Measurements from ENCODE around the gene TPPP2.

Gene TPPP2

DNA sequence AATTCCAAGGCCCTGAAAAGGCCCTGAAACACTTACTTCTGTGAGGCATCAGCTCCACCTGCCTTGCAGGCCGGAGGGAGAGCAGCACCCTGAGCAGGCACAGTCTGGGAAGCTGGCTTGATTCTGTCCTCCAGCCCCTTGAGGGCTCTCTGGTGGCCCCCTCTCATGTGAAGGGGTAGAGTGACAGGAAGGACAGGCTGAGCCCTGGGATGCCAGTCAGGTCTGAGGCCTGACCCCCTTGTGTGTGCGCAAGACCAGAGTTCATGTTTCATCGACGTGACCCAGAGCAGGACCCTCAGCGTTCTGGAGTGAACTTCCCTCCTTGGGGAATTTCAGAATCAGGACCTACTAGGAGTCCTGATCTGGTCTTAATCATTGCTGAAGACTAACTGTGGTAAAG is 28.9 kb downstream of the TPPP2 start:
- no peak overlapping the region for H3K4me3 ChIP-seq (ENCODE audit: low read length)
- no peak for DNase-seq (ENCODE audit: low read depth)
- TF ChIP-seq, protein P1, sequence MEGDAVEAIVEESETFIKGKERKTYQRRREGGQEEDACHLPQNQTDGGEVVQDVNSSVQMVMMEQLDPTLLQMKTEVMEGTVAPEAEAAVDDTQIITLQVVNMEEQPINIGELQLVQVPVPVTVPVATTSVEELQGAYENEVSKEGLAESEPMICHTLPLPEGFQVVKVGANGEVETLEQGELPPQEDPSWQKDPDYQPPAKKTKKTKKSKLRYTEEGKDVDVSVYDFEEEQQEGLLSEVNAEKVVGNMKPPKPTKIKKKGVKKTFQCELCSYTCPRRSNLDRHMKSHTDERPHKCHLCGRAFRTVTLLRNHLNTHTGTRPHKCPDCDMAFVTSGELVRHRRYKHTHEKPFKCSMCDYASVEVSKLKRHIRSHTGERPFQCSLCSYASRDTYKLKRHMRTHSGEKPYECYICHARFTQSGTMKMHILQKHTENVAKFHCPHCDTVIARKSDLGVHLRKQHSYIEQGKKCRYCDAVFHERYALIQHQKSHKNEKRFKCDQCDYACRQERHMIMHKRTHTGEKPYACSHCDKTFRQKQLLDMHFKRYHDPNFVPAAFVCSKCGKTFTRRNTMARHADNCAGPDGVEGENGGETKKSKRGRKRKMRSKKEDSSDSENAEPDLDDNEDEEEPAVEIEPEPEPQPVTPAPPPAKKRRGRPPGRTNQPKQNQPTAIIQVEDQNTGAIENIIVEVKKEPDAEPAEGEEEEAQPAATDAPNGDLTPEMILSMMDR (conservative IDR thresholded peaks at IDR 0.05; ENCODE audit: low read length) = no peak

DNA sequence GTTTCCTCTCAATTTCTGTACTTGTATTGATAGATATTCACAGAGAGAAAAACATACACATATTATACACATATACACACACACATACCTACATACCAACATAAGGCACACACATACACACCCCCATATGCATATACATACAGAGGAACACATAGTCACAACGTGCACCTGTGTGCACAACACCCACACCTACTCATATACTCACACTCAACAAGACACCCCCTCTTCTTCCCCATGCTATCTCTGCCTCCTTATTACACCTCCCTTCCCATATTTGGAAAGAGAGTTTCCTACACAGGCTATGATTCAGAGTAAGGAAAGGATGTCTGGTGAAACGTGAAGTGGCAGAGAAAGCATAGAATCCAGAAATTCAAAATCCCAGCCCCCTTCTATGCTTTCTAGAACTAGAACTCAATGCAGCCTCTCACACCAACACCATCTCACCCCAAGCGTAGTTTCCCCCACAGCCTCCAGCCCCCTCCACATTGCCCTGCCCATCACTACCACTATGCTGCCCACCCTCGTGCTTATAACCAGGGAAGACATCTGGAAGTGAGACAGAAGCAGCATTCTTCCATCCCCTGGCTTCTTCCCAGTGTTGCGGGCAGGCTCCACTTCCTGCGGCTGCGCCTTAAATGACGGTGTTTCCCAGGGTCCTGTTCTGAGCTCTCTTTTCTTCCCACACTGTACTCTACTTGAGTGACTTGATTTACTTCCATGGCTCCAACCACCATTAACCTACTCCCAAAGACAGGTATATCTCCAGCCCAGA is 30.0 kb downstream of the TPPP2 start:
- H3K4me3 ChIP-seq (ENCODE audit: low read length) = no peak overlapping the region
- TF ChIP-seq, protein P1 (conservative IDR thresholded peaks at IDR 0.05; ENCODE audit: low read length) = no peak
- DNase-seq (ENCODE audit: low read depth) = peak; percentile 81

DNA sequence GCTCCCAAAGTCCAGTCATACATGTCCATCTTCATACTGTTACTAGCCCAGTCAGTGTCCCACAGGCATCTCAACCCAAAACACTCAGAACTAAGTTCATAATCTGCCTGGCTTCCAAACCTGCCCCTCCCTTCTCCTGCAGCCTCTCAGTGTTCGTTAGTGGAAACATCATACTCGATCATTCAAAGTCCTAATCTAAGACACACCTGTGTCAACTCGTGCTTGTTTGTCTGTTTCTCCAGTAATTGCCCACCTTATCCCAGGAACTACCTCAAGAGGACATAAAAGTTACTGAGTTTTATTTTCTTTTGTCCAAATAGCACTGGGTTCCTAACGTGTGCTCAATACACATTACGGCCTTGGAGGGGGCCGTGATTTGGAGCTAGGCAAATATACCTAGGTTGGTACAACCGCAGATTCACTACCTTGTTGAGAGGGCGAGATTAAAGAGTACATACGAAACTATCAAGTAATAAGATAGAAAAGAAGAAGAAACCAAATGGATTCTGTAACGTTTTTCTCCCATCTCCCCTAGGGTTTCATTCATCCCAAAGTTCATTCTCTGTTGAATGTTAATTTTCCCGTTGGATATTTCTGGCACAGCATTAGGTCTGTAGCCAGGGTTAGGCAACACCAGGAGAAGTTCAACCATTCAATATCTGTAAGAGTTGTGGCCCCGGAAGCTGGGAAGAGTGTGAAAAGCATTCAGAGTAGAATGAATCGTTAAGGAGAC is 30.8 kb downstream of the TPPP2 start:
- no peak overlapping the region for H3K4me3 ChIP-seq (ENCODE audit: low read length)
- no peak for DNase-seq (ENCODE audit: low read depth)
- TF ChIP-seq, protein P1 (conservative IDR thresholded peaks at IDR 0.05; ENCODE audit: low read length) = no peak

DNA sequence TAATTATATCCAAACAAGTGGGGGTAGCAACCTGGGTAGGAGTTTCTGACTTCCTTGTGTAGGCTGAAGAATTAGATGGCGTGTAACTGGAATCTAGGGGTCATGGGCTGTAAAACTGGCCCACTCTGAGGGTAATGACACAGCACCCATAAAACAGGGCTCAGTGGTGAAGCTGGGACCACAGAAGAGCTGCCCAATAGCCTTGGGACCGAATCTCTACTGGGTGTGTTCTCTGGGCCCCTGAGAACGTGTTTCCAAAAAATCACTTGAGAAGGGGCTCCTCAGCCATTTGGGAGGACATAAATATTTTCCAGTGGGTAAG is 31.3 kb downstream of the TPPP2 start:
- no peak overlapping the region for H3K4me3 ChIP-seq (ENCODE audit: low read length)
- TF ChIP-seq, protein P1 (conservative IDR thresholded peaks at IDR 0.05; ENCODE audit: low read length) = no peak
- no peak for DNase-seq (ENCODE audit: low read depth)

DNA sequence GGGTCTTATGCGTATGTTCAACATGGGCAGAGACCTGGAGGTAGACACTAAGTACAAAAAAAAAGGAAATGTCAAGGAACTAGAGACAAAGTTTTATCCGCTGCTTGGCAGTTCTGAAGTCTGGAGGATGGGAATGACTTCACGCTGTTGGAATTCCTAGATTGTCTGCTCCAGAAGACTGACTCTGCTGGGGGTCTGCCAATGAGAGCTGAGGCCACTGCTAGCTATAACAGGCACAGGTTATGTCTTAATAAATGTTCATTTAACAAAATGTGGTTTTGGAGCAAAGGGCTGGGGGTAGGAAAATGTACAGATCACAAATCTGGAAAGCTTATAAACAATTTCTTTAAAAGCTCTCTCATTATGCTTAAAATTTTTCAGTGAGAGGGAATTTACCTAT is 33.5 kb downstream of the TPPP2 start:
- peak; percentile 90 for DNase-seq (ENCODE audit: low read depth)
- no peak overlapping the region for H3K4me3 ChIP-seq (ENCODE audit: low read length)
- TF ChIP-seq, protein P1 (conservative IDR thresholded peaks at IDR 0.05; ENCODE audit: low read length) = no peak

DNA sequence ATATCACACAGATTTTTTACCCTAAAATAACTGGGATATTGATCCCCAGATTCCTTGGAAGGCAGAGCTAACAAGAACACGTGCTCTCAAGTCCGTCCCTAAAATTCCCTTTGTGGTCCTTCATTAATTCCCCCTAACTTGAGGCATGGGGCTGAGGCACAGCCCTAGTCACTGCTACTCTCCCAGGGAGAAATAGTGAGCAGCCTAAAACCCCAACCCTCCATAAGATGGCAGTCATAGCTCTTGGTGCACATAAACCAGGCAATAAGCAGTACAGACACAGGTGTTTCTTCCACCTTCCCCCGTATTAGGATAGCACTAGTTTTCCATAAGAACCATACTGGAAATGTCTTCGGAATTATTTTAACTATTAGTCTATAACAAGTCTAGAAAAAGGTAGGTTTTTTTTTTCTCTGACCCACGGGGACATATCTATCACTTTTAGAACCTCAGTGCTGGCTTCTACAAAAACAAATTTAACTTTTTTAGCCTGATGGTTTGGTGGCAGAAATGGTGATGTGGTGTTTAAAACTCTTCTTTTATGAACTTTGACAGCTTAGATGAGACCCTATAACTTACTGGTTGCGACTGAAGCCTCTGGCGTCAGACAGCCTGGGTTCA is 37.0 kb downstream of the TPPP2 start:
- H3K4me3 ChIP-seq (ENCODE audit: low read length) = no peak overlapping the region
- TF ChIP-seq, protein P1 (conservative IDR thresholded peaks at IDR 0.05; ENCODE audit: low read length) = peak; percentile 33; the same call in 1 of the 2 replicates
- no peak for DNase-seq (ENCODE audit: low read depth)

Data from AG10803 (cell line).